Parathyroid adenoma (tissue), 2 donors: Measurements from ENCODE around the gene SLC25A21.

ENCODE experiments used
- H2AFZ ChIP-seq: fragments of 300-600 bp; sonication (generic); one replicate; pipeline ENCODE4 v1.7.0; 2017; ENCODE audit warnings: antibody characterized with exemption, mild to moderate bottlenecking
- H3K27ac ChIP-seq: fragments of 300-600 bp; sonication (generic); one replicate; pipeline ENCODE4 v1.7.0; 2017
- H3K27me3 ChIP-seq: fragments of 300-600 bp; sonication (generic); one replicate; pipeline ENCODE4 v1.7.0; 2017; ENCODE audit warnings: low read length; ENCODE audit not compliant: control insufficient read depth, insufficient read depth
- H3K36me3 ChIP-seq: fragments of 300-600 bp; sonication (generic); one replicate; pipeline ENCODE4 v1.7.0; 2017; ENCODE audit warnings: low read length; ENCODE audit not compliant: control insufficient read depth, insufficient read depth
- H3K4me1 ChIP-seq: fragments of 300-600 bp; sonication (generic); one replicate; pipeline ENCODE4 v1.7.0; 2017; ENCODE audit warnings: control low read depth
- H3K4me2 ChIP-seq: fragments of 300-600 bp; sonication (generic); one replicate; pipeline ENCODE4 v1.7.0; 2017; ENCODE audit warnings: low read length
- H3K4me3 ChIP-seq: fragments of 300-600 bp; sonication (generic); one replicate; pipeline ENCODE4 v1.7.0; 2017; ENCODE audit warnings: low read depth, low read length
- H3K79me2 ChIP-seq: fragments of 300-600 bp; sonication (generic); one replicate; pipeline ENCODE4 v1.7.0; 2017; ENCODE audit warnings: control low read depth
- H3K9ac ChIP-seq: fragments of 300-600 bp; sonication (generic); one replicate; pipeline ENCODE4 v1.7.0; 2017; ENCODE audit warnings: mild to moderate bottlenecking
- H3K9me3 ChIP-seq: fragments of 300-600 bp; sonication (generic); one replicate; pipeline ENCODE4 v1.7.0; 2017; ENCODE audit warnings: low read length; ENCODE audit not compliant: control insufficient read depth
- CTCF ChIP-seq: fragments of 300-600 bp; sonication (generic); IDR thresholded peaks from one replicate; pipeline ENCODE4 v1.7.0; 2017; ENCODE audit warnings: antibody characterized with exemption, mild to moderate bottlenecking
- donor health status: primary hyperparathyroidism.

Gene SLC25A21

GRCh38 chr14:37093364-37093763 is 79.0 kb downstream of the SLC25A21 start:
- Histone ChIP-seq H3K79me2 (no peaks in the 10 kb centered on the region), H3K36me3 (no peaks in the 10 kb centered on the region)
- TF ChIP-seq CTCF, result no peak

GRCh38 chr14:37091651-37092050 is 80.8 kb downstream of the SLC25A21 start:
- Histone ChIP-seq H2AFZ (no peak overlapping the region), H3K4me2 (no peak overlapping the region), H3K9ac (no peak overlapping the region), H3K9me3 (no peaks in the 10 kb centered on the region), H3K4me3 (no peak overlapping the region), H3K79me2 (no peaks in the 10 kb centered on the region), H3K27ac (no peak overlapping the region), H3K36me3 (no peaks in the 10 kb centered on the region), H3K27me3 (no peaks in the 10 kb centered on the region), H3K4me1 (no peaks in the 10 kb centered on the region)
- TF ChIP-seq CTCF, result no peak

More at GRCh38 chr14:37093364-37093763, 79.0 kb downstream of the SLC25A21 start:
- no peaks in the 10 kb centered on the region for H3K4me1 ChIP-seq
- H3K4me3 ChIP-seq, result no peak overlapping the region
- no peaks in the 10 kb centered on the region for H3K27me3 ChIP-seq
- H3K9me3 ChIP-seq, result no peaks in the 10 kb centered on the region
- H2AFZ ChIP-seq, result no peak overlapping the region
- no peak overlapping the region for H3K9ac ChIP-seq
- H3K4me2 ChIP-seq, result no peak overlapping the region
- no peak overlapping the region for H3K27ac ChIP-seq

GRCh38 chr14:37090026-37090425 is 82.4 kb downstream of the SLC25A21 start:
- H2AFZ ChIP-seq, result no peak overlapping the region
- no peak overlapping the region for H3K4me3 ChIP-seq
- no peak overlapping the region for H3K9ac ChIP-seq
- no peaks in the 10 kb centered on the region for H3K79me2 ChIP-seq
- H3K9me3 ChIP-seq, result no peaks in the 10 kb centered on the region
- no peaks in the 10 kb centered on the region for H3K4me1 ChIP-seq
- H3K4me2 ChIP-seq, result no peak overlapping the region
- H3K27ac ChIP-seq, result no peak overlapping the region
- no peaks in the 10 kb centered on the region for H3K27me3 ChIP-seq
- no peak for TF ChIP-seq CTCF
- H3K36me3 ChIP-seq, result no peaks in the 10 kb centered on the region

- H3K79me2 ChIP-seq, result no peaks in the 10 kb centered on the region
- H3K9ac ChIP-seq, result no peak overlapping the region
- H3K36me3 ChIP-seq, result no peaks in the 10 kb centered on the region
- no peaks in the 10 kb centered on the region for H3K9me3 ChIP-seq
- no peak for TF ChIP-seq CTCF
- no peaks in the 10 kb centered on the region for H3K27me3 ChIP-seq
- no peak overlapping the region for H3K4me3 ChIP-seq
- no peak overlapping the region for H3K27ac ChIP-seq
- H2AFZ ChIP-seq, result no peak overlapping the region
- no peak overlapping the region for H3K4me2 ChIP-seq
- no peaks in the 10 kb centered on the region for H3K4me1 ChIP-seq
Measured at GRCh38 chr14:37089410-37089809, 83.0 kb downstream of the SLC25A21 start.

GRCh38 chr14:37088356-37089215 is 83.8 kb downstream of the SLC25A21 start:
- TF ChIP-seq CTCF, result no peak
- H2AFZ ChIP-seq, result no peak overlapping the region

More at GRCh38 chr14:37088356-37089215, 83.8 kb downstream of the SLC25A21 start:
- Histone ChIP-seq H3K36me3 (no peaks in the 10 kb centered on the region), H3K4me2 (no peak overlapping the region), H3K79me2 (no peaks in the 10 kb centered on the region), H3K4me3 (no peak overlapping the region), H3K27ac (no peak overlapping the region), H3K4me1 (no peaks in the 10 kb centered on the region), H3K9ac (no peak overlapping the region), H3K9me3 (no peaks in the 10 kb centered on the region), H3K27me3 (no peaks in the 10 kb centered on the region)
